Activated T-cell treated with anti-CD3 and anti-CD28 coated beads for 48 hours (primary cell): ENCODE measurements around the gene PKN3.
"Not testable (repeated sequence)": the region's sequence is repeated elsewhere in the genome, so short reads cannot be mapped to it uniquely, and the experiment has no call there.

ENCODE experiments used
- DNase-seq: peaks from one replicate; pipeline ENCODE4 v3.0.0-alpha.2; 2020; ENCODE audit warnings: low read depth

Gene PKN3

GRCh38 chr9:128693738-128694137 is 8.6 kb upstream of the PKN3 start:
- not testable (repeated sequence) for DNase-seq

GRCh38 chr9:128694344-128694743 is 8.0 kb upstream of the PKN3 start:
- no peak for DNase-seq

- DNase-seq, result no peak
Measured at GRCh38 chr9:128696923-128697707, 5.2 kb upstream of the PKN3 start.

- DNase-seq, result not testable (repeated sequence)
Measured at GRCh38 chr9:128699096-128699795, 3.1 kb upstream of the PKN3 start.

GRCh38 chr9:128701227-128701854 is 962 bp upstream of the PKN3 start:
- no peak for DNase-seq

- no peak for DNase-seq
Measured at GRCh38 chr9:128702949-128703615, 779 bp downstream of the PKN3 start.

- no peak for DNase-seq
Measured at GRCh38 chr9:128703616-128704355, 1.5 kb downstream of the PKN3 start.

- DNase-seq, result no peak
Measured at GRCh38 chr9:128704356-128704670, 2.0 kb downstream of the PKN3 start.

- DNase-seq, result no peak
Measured at GRCh38 chr9:128705051-128705965, 3.0 kb downstream of the PKN3 start.

GRCh38 chr9:128706045-128706444 is 3.7 kb downstream of the PKN3 start:
- no peak for DNase-seq

GRCh38 chr9:128706671-128707381 is 4.5 kb downstream of the PKN3 start:
- DNase-seq, result no peak

GRCh38 chr9:128707446-128707845 is 5.1 kb downstream of the PKN3 start:
- no peak for DNase-seq

GRCh38 chr9:128712451-128713410 is 10.4 kb downstream of the PKN3 start:
- DNase-seq, result no peak

GRCh38 chr9:128713411-128713780 is 11.1 kb downstream of the PKN3 start:
- DNase-seq, result no peak

GRCh38 chr9:128713941-128714573 is 11.8 kb downstream of the PKN3 start:
- no peak for DNase-seq

- no peak for DNase-seq
Measured at GRCh38 chr9:128714586-128715435, 12.5 kb downstream of the PKN3 start.

- no peak for DNase-seq
Measured at GRCh38 chr9:128715436-128715750, 13.1 kb downstream of the PKN3 start.
